Hepatocyte (in vitro differentiated cells): ENCODE data around the gene GLRA1. TPM values are rescaled to one million over a fixed set of nuclear protein-coding genes. Genes with fewer than 3 reads are reported as not detected.

Experiments used
- DNase-seq: peaks from one replicate; pipeline ENCODE4 v3.0.0-alpha.2; 2016; ENCODE audit warnings: low spot score
- H2AFZ ChIP-seq: fragments of 200-600 bp; sonication (generic); 2 replicates; pipeline ENCODE4 v1.6.0; 2016; ENCODE audit warnings: antibody characterized with exemption, mild to moderate bottlenecking
- H3K27ac ChIP-seq: fragments of 200-600 bp; sonication (generic); 2 replicates; pipeline ENCODE4 v1.5.1; 2016; ENCODE audit warnings: mild to moderate bottlenecking
- H3K27me3 ChIP-seq: fragments of 200-600 bp; sonication (generic); 2 replicates; pipeline ENCODE4 v1.6.1; 2016
- H3K36me3 ChIP-seq: fragments of 200-600 bp; sonication (generic); replicated peaks from 2 replicates; pipeline ENCODE4 v1.5.1; 2016; ENCODE audit warnings: low read depth; ENCODE audit not compliant: insufficient read depth
- H3K4me1 ChIP-seq: fragments of 200-600 bp; sonication (generic); 2 replicates; pipeline ENCODE4 v1.5.1; 2016; ENCODE audit warnings: mild to moderate bottlenecking, moderate library complexity; ENCODE audit not compliant: insufficient read depth
- H3K4me2 ChIP-seq: fragments of 200-600 bp; sonication (generic); 2 replicates; pipeline ENCODE4 v1.6.0; 2016
- H3K4me3 ChIP-seq: fragments of 200-600 bp; sonication (generic); 2 replicates; pipeline ENCODE4 v1.5.1; 2016; ENCODE audit warnings: mild to moderate bottlenecking
- H3K79me2 ChIP-seq: fragments of 200-600 bp; sonication (generic); 2 replicates; pipeline ENCODE4 v1.6.0; 2017; ENCODE audit warnings: mild to moderate bottlenecking
- H3K9me2 ChIP-seq: fragments of 200-600 bp; sonication (generic); replicated peaks from 2 replicates; pipeline ENCODE4 v1.6.0; 2017; ENCODE audit warnings: mild to moderate bottlenecking; ENCODE audit not compliant: insufficient read depth
- H3K9me3 ChIP-seq: fragments of 200-600 bp; sonication (generic); 2 replicates; pipeline ENCODE4 v1.5.1; 2016; ENCODE audit warnings: low read depth, mild to moderate bottlenecking
- H4K20me1 ChIP-seq: fragments of 200-600 bp; sonication (generic); 2 replicates; pipeline ENCODE4 v1.6.0; 2016; ENCODE audit warnings: mild to moderate bottlenecking; ENCODE audit not compliant: insufficient read depth, poor library complexity, severe bottlenecking
- EZH2 ChIP-seq: fragments of 200-600 bp; sonication (generic); IDR thresholded peaks from 2 replicates; pipeline ENCODE4 v1.6.1; 2016; ENCODE audit warnings: antibody characterized with exemption, mild to moderate bottlenecking, borderline replicate concordance
- EZH2phosphoT487 ChIP-seq: fragments of 200-600 bp; sonication (generic); IDR thresholded peaks from one replicate; pipeline ENCODE4 v1.6.1; 2018; ENCODE audit warnings: antibody characterized with exemption, mild to moderate bottlenecking, low read depth, moderate library complexity; ENCODE audit not compliant: unreplicated experiment, severe bottlenecking
- WGBS: methylation state at CpG from one replicate; pipeline ENCODE4 v1.1.6; 2016; ENCODE audit warnings: low lambda C conversion rate; ENCODE audit errors: missing lambda C conversion rate; 5-methylcytosine and 5-hydroxymethylcytosine counted together
- polyA plus RNA-seq: library from polyadenylated mRNA; unstranded; fragments of >200 nt; fragmentation: Nextera tagmentation; extraction: Ambion mirVana; gene quantifications from 2 replicates; pipeline ENCODE4 v1.2.1, GENCODE V29; 2016
- small RNA-seq: library from RNA; depleted of rRNA; stranded (forward); fragments of <200 nt; gene quantifications from one replicate; pipeline ENCODE3, GENCODE V24; 2014
- total RNA-seq: library from RNA; depleted of rRNA; stranded (reverse); fragments of >200 nt; gene quantifications from 2 replicates; pipeline ENCODE4 v1.2.3, GENCODE V29; 2014
- TF ChIP-seq, protein P1 (sequence below): fragments of 200-600 bp; sonication (generic); IDR thresholded peaks from 2 replicates; pipeline ENCODE4 v1.5.1; 2016; ENCODE audit warnings: antibody characterized with exemption, mild to moderate bottlenecking; ENCODE audit not compliant: poor library complexity

GLRA1 gene
- total and polyA plus RNA-seq, 2 experiments from 2014 or later: not detected

DNA sequence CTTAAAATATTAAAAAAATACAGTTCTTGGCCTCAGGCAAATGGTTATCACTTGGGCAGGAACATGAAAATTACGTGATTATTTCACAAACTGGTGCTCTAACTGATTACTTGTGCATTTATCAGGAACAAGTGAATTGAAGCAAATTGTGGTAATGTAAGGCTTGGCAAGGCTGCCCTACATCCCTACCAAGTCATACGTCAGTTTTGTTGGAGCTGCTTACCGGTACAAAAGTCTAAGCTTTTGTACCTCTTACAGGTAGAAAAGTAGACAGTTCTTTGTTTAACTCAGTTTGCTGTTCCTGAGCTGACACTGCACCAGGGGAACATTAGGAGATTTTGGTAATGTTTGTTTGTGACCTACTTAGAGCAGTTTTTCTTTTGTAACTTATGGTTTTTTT lies 150.7 kb downstream of the GLRA1 start:
- Histone ChIP-seq H3K9me3 (no peaks in the 10 kb centered on the region), H3K4me1 (peaks cover 25% of the 10 kb centered on the region), H3K27ac (peak overlapping the region; percentile 78), H3K4me2 (peak overlapping the region; percentile 81), H3K4me3 (peak overlapping the region; percentile 18), H2AFZ (no peak overlapping the region), H4K20me1 (peaks cover 69% of the 10 kb centered on the region), H3K79me2 (peaks cover 73% of the 10 kb centered on the region), H3K9me2 (no peaks in the 10 kb centered on the region), H3K36me3 (no peaks in the 10 kb centered on the region), H3K27me3 (no peaks in the 10 kb centered on the region)
- TF ChIP-seq EZH2phosphoT487 (no peak), EZH2 (no peak)
- TF ChIP-seq, protein P1, sequence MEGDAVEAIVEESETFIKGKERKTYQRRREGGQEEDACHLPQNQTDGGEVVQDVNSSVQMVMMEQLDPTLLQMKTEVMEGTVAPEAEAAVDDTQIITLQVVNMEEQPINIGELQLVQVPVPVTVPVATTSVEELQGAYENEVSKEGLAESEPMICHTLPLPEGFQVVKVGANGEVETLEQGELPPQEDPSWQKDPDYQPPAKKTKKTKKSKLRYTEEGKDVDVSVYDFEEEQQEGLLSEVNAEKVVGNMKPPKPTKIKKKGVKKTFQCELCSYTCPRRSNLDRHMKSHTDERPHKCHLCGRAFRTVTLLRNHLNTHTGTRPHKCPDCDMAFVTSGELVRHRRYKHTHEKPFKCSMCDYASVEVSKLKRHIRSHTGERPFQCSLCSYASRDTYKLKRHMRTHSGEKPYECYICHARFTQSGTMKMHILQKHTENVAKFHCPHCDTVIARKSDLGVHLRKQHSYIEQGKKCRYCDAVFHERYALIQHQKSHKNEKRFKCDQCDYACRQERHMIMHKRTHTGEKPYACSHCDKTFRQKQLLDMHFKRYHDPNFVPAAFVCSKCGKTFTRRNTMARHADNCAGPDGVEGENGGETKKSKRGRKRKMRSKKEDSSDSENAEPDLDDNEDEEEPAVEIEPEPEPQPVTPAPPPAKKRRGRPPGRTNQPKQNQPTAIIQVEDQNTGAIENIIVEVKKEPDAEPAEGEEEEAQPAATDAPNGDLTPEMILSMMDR: no peak
- 6% methylated on average over 3 of the region's 3 CpGs for WGBS
- no peak for DNase-seq

DNA sequence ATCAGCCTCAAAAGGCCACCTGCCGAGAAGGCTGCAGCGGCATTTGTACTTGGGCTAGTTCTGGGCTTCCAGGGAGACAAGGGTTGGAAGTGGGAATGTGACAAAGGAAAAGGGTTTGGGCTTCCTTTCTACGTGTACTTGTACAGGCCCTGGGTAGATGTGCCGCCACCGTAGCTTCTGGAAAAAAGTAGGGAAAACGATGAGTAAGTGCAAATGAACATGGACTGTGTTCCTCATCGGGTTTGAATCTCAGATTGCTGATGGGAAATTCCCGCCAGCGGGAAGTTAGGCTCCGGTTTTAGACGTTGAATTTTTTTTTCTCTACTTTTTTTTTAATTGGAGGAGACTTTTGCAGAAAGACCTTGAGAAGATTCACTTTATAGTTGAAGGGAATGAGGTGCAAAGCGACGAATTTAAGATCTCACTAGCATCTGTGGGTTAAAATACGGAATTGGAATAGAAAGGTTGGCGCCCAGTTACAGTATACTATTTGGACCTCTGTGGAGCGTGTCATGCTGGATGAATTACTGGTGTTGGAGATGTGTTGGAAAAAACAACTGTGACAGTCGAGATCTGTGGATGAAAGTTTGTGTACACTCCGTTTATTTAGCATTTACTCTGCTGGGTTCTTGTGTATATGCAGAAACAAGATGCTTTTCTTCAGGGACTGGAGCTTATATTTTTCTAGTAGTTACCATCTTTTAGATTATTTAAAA lies 151.6 kb downstream of the GLRA1 start:
- peaks cover 63% of the 10 kb centered on the region for H3K79me2 ChIP-seq
- H3K9me3 ChIP-seq: no peaks in the 10 kb centered on the region
- peak overlapping the region; percentile 78 for H3K27ac ChIP-seq
- H3K9me2 ChIP-seq: no peaks in the 10 kb centered on the region
- 2% methylated on average over 18 of the region's 18 CpGs for WGBS
- peak overlapping the region; percentile 81 for H3K4me2 ChIP-seq
- no peaks in the 10 kb centered on the region for H3K36me3 ChIP-seq
- TF ChIP-seq EZH2phosphoT487 (no peak), EZH2 (no peak)
- H2AFZ ChIP-seq: peak overlapping the region; percentile 13
- H3K27me3 ChIP-seq: no peaks in the 10 kb centered on the region
- peak; percentile 53 for DNase-seq
- peak overlapping the region; percentile 18 for H3K4me3 ChIP-seq
- peaks cover 59% of the 10 kb centered on the region for H4K20me1 ChIP-seq
- H3K4me1 ChIP-seq: peaks cover 25% of the 10 kb centered on the region

Small RNA genes lying within 50 kb of the gene (small RNA-seq; reads per million reads assigned to genes)
- not detected for gene RNA5SP198

Other genes with a start within 250 kb of the GLRA1 start
- 4,086 and 4,089 TPM in 2 replicates for gene SPARC, start 237.9 kb downstream of the GLRA1 start, total RNA-seq
- gene SPARC, start 237.9 kb downstream of the GLRA1 start, polyA plus RNA-seq: 15,889 and 16,729 TPM in 2 replicates
- 112 and 174 TPM in 2 replicates for gene ATOX1, start 166.2 kb downstream of the GLRA1 start, total RNA-seq
- 333 and 348 TPM in 2 replicates for gene ATOX1, start 166.2 kb downstream of the GLRA1 start, polyA plus RNA-seq
- 143 and 151 TPM in 2 replicates for gene G3BP1, start 152.9 kb downstream of the GLRA1 start, total RNA-seq
- gene G3BP1, start 152.9 kb downstream of the GLRA1 start, polyA plus RNA-seq: 117 and 123 TPM in 2 replicates